Uterus (tissue), 2 donors: ENCODE measurements around the gene MSL3.

Source experiments
- POLR2A ChIP-seq, 2 donors: fragments of 450-650 bp; IDR thresholded peaks; one replicate each; pipeline ENCODE4 v1.6.1; 2016; ENCODE audit warnings: antibody characterized with exemption in 2 of 2, mild to moderate bottlenecking in 1 of 2, moderate library complexity in 1 of 2
- TF ChIP-seq, protein P1 (sequence below), 4 experiments: fragments of 200-600 bp in 2 of 4; fragments of 450-650 bp in 2 of 4; sonication (generic) in 2 of 4; IDR thresholded peaks; one replicate each; pipeline ENCODE4 v1.5.1; 2016 to 2019; ENCODE audit warnings: antibody characterized with exemption in 4 of 4, mild to moderate bottlenecking in 2 of 4, moderate library complexity in 1 of 4

DNA sequence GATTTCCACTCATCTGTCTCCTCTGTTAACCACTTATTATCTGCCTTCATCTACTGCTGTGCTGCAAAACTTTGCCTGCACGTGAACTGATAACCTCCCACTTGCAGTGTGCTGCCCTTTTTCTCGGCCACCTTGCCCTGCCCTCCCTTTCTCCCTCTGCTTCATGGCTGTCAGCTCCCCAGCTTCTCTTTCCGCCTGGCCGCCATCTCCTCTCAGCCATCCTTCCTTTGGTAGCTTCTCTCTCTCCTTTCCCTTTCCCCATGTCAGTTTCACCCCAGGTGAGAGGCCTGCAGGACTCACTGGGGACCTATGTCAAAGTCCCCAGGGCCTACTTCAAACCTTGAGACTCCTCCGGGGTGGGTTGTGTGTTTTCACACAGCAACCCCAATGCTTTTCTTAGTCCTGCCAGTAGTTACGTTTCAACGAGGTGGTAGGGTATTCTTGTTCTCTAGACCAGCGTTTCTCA lies 6.6 kb downstream of the MSL3 start:
- TF ChIP-seq, protein P1, sequence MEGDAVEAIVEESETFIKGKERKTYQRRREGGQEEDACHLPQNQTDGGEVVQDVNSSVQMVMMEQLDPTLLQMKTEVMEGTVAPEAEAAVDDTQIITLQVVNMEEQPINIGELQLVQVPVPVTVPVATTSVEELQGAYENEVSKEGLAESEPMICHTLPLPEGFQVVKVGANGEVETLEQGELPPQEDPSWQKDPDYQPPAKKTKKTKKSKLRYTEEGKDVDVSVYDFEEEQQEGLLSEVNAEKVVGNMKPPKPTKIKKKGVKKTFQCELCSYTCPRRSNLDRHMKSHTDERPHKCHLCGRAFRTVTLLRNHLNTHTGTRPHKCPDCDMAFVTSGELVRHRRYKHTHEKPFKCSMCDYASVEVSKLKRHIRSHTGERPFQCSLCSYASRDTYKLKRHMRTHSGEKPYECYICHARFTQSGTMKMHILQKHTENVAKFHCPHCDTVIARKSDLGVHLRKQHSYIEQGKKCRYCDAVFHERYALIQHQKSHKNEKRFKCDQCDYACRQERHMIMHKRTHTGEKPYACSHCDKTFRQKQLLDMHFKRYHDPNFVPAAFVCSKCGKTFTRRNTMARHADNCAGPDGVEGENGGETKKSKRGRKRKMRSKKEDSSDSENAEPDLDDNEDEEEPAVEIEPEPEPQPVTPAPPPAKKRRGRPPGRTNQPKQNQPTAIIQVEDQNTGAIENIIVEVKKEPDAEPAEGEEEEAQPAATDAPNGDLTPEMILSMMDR (IDR thresholded peaks at IDR 0.05) = no peak
- no peak for TF ChIP-seq POLR2A (IDR thresholded peaks at IDR 0.05)
